Kidney (tissue), 14 donors: ENCODE measurements around the gene ANKS1B. TPM values are rescaled to one million over a fixed set of nuclear protein-coding genes. Genes with fewer than 3 reads are reported as not detected.

Experiments
- DNase-seq, 5 donors: peaks; one replicate each; pipeline ENCODE4 v3.0.0-alpha.2; 2013 to 2020
- FAIRE-seq: peaks from 2 replicates; lab custom pipeline; 2012; peaks lifted over from hg19 to GRCh38; lab: Jason Lieb, UNC
- H3K27ac ChIP-seq, 2 donors: one replicate each; pipeline ENCODE4 v1.7.0; 2013; ENCODE audit warnings: low read depth in 2 of 2, low read length in 2 of 2, inconsistent platforms in 1 of 2
- H3K27me3 ChIP-seq: one replicate; pipeline ENCODE4 v1.7.1; 2013; ENCODE audit warnings: low read length, inconsistent platforms; ENCODE audit not compliant: control insufficient read depth, insufficient read depth
- H3K36me3 ChIP-seq, 3 donors: one replicate each; pipeline versions ENCODE4 v1.7.0 to v1.7.1; 2013; ENCODE audit warnings: low read length in 3 of 3, control low read depth in 1 of 3, inconsistent platforms in 1 of 3; ENCODE audit not compliant: insufficient read depth in 3 of 3, control insufficient read depth in 2 of 3
- H3K4me1 ChIP-seq, 3 donors: one replicate each; pipeline versions ENCODE4 v1.7.0 to v1.7.1; 2013; ENCODE audit warnings: low read length in 3 of 3, inconsistent platforms in 1 of 3, low read depth in 1 of 3; ENCODE audit not compliant: control insufficient read depth in 2 of 3, insufficient read depth in 2 of 3
- H3K4me3 ChIP-seq, 3 donors: one replicate each; pipeline versions ENCODE4 v1.7.0 to v1.8.1; 2013; ENCODE audit warnings: low read length in 3 of 3, control low read depth in 1 of 3, inconsistent platforms in 1 of 3
- H3K9ac ChIP-seq, 3 donors: one replicate each; pipeline versions ENCODE4 v1.7.0 to v1.7.1; 2013; ENCODE audit warnings: low read length in 3 of 3, control low read depth in 1 of 3, inconsistent platforms in 1 of 3
- H3K9me3 ChIP-seq, 3 donors: one replicate each; pipeline versions ENCODE4 v1.7.0 to v1.7.1; 2013; ENCODE audit warnings: low read length in 3 of 3, control low read depth in 1 of 3, inconsistent platforms in 1 of 3; ENCODE audit not compliant: control insufficient read depth in 2 of 3, insufficient read depth in 1 of 3
- intact Hi-C: fragments of 100-400 bp; cut with DNase I; formaldehyde crosslinking; loops from one replicate; pipeline ENCODE4 v1.11.1; 2022
- polyA plus RNA-seq: library from polyadenylated mRNA; stranded (reverse); fragments of 350-450 nt; fragmentation: Illumina TruSeq; extraction: RNeasy Lipid Tissue Mini Kit (QIAGEN cat#74804); gene quantifications from one replicate; pipeline ENCODE4 v1.2.3, GENCODE V29; 2014; ENCODE audit warnings: low read depth, low replicate concordance; ENCODE audit not compliant: insufficient read depth
- total RNA-seq: library from RNA; stranded (reverse); fragmentation: NEBNext Ultra II Directional; extraction: Animal tissue kit (Norgen Biotek cat#: 25700); gene quantifications from one replicate; pipeline ENCODE4 v1.2.1, GENCODE V29; 2021
- TF ChIP-seq, protein P1 (sequence below): IDR thresholded peaks from 3 replicates; pipeline ENCODE4 v1.5.1; 2012; ENCODE audit warnings: mild to moderate bottlenecking, moderate library complexity, borderline replicate concordance; ENCODE audit not compliant: insufficient read depth; ENCODE audit errors: extremely low read depth
- donor health status: control.
- donor health status: control.
- donor health status: control.
- donor health status: control.
- donor health status: control.
- donor health status: DM: yes; HTN: yes; CAD: no.
- donor health status: Normal renal cell carcinoma (clear cell type).

Gene ANKS1B
- total and polyA plus RNA-seq, 2 donors from 2014 or later, result 1.7 to 5.8 TPM

DNA sequence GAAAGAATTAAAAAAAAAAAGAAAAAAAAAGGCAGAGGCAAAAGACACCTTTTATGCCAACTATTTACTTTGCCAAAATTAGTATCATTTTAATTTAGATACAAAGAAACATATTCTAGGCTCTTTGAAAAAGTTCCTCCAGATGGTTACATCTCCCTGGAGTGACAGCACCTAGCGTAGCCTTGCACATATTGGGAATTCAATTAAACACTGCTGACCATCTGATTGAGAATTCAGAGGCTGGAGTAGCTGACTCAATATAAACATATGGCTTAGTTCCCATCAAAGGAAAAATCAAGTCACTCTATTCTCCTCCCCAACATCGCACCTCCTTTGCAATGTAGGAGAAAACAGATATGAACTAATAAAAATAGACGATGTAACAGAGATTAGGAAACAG lies 36.4 kb downstream of the ANKS1B start:
- no peak overlapping the region for H3K27ac ChIP-seq
- TF ChIP-seq, protein P1, sequence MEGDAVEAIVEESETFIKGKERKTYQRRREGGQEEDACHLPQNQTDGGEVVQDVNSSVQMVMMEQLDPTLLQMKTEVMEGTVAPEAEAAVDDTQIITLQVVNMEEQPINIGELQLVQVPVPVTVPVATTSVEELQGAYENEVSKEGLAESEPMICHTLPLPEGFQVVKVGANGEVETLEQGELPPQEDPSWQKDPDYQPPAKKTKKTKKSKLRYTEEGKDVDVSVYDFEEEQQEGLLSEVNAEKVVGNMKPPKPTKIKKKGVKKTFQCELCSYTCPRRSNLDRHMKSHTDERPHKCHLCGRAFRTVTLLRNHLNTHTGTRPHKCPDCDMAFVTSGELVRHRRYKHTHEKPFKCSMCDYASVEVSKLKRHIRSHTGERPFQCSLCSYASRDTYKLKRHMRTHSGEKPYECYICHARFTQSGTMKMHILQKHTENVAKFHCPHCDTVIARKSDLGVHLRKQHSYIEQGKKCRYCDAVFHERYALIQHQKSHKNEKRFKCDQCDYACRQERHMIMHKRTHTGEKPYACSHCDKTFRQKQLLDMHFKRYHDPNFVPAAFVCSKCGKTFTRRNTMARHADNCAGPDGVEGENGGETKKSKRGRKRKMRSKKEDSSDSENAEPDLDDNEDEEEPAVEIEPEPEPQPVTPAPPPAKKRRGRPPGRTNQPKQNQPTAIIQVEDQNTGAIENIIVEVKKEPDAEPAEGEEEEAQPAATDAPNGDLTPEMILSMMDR, result no peak
- H3K9ac ChIP-seq, result no peak overlapping the region
- DNase-seq (no peak), FAIRE-seq (no peak)
- H3K4me1 ChIP-seq, result no peaks in the 10 kb centered on the region
- no peaks in the 10 kb centered on the region for H3K36me3 ChIP-seq
- intact Hi-C loops, result no loop called here
- no peaks in the 10 kb centered on the region for H3K27me3 ChIP-seq
- H3K4me3 ChIP-seq, result no peak overlapping the region
- H3K9me3 ChIP-seq, result no peaks in the 10 kb centered on the region

- Histone ChIP-seq H3K9ac (no peak overlapping the region), H3K4me1 (no peaks in the 10 kb centered on the region), H3K36me3 (no peaks in the 10 kb centered on the region), H3K4me3 (no peak overlapping the region), H3K9me3 (no peaks in the 10 kb centered on the region), H3K27ac (no peak overlapping the region), H3K27me3 (no peaks in the 10 kb centered on the region)
- intact Hi-C loops, result no loop called here
- TF ChIP-seq, protein P1, result no peak
- DNase-seq, result no peak
- FAIRE-seq, result no peak
Measured at GRCh38 chr12:99946131-99946530, 38.6 kb downstream of the ANKS1B start.

- FAIRE-seq (no peak), DNase-seq (no peak)
- intact Hi-C loops, result no loop called here
- no peaks in the 10 kb centered on the region for H3K9me3 ChIP-seq
- no peak overlapping the region for H3K9ac ChIP-seq
- H3K27me3 ChIP-seq, result no peaks in the 10 kb centered on the region
- no peaks in the 10 kb centered on the region for H3K4me1 ChIP-seq
- no peak overlapping the region for H3K27ac ChIP-seq
- no peak overlapping the region for H3K4me3 ChIP-seq
- TF ChIP-seq, protein P1, result no peak
- H3K36me3 ChIP-seq, result no peaks in the 10 kb centered on the region
Measured at GRCh38 chr12:99935608-99936007, 49.1 kb downstream of the ANKS1B start.

DNA sequence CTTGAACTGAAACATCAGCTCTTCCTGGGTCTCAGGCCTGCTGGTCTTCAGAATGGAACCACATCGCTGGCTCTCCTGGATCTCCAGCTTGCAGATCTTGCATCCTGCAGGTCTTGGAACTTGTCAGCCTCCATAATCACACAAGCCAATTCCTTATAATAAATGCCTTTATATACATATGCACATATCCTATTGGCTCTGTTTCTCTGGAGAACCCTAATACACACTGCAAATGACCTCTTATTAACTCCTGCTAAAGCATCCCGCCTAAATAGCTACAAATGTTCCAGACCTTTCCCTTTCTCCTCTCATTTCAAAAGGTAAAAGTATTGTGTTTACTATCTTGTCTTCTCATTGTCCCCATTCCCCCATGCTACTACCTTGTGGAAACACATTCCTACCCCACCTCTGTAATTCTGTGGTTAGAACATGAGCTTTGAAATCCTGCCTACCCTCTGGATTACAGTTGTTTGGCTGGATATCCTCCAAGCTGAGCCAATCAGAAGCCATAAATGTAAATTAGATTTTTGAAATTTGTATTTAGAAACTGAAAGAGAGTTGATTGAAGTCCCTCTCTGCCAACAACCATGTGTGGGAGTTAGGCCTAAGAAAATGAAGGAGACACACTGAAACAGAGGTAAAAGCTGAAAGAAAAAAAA lies 58.1 kb downstream of the ANKS1B start:
- DNase-seq (no peak), FAIRE-seq (no peak)
- Histone ChIP-seq H3K36me3 (no peaks in the 10 kb centered on the region), H3K4me1 (no peaks in the 10 kb centered on the region), H3K27me3 (no peaks in the 10 kb centered on the region), H3K27ac (no peak overlapping the region), H3K4me3 (no peak overlapping the region), H3K9me3 (no peaks in the 10 kb centered on the region), H3K9ac (no peak overlapping the region)
- TF ChIP-seq, protein P1, result no peak
- intact Hi-C loops, result no loop called here
